H1 (cell line): Measurements from ENCODE around the gene P2RY8. TPM values are rescaled to one million over a fixed set of nuclear protein-coding genes. Genes with fewer than 3 reads are reported as not detected.
A peak's percentile ranks its signal among the peaks of the same experiment; 100 is the strongest.

Experiments used
- CTCF ChIA-PET: fragments of 300-600 bp; sonication (Branson Sonifier 250); formaldehyde crosslinking; loops from one replicate; lab custom pipeline; 2021; ENCODE audit not compliant: partially characterized antibody; lab: Charles Lee
- POLR2A ChIA-PET: fragments of 300-600 bp; sonication (Branson Sonifier 250); formaldehyde crosslinking; loops from one replicate; lab custom pipeline; 2021; ENCODE audit warnings: inconsistent platforms; ENCODE audit not compliant: partially characterized antibody; lab: Charles Lee
- DNase-seq, 2 experiments: peaks; one replicate each; pipeline versions ENCODE4 v3.0.0 to v3.0.0-alpha.2; 2010 to 2022; ENCODE audit warnings: low spot score in 2 of 2, low read depth in 1 of 2, mixed read lengths in 1 of 2
- FAIRE-seq: peaks from 2 replicates; lab custom pipeline; 2011; peaks lifted over from hg19 to GRCh38; lab: Jason Lieb, UNC
- H2AFZ ChIP-seq: 2 replicates; pipeline ENCODE4 v1.8.1; 2012; ENCODE audit warnings: low read length, inconsistent platforms
- H2AK5ac ChIP-seq: 2 replicates; pipeline ENCODE4 v1.6.1; 2013; ENCODE audit warnings: low read depth, low read length
- H2BK120ac ChIP-seq: replicated peaks from 2 replicates; pipeline ENCODE3; 2013; ENCODE audit warnings: low read depth, low read length, inconsistent platforms
- H2BK12ac ChIP-seq: 2 replicates; pipeline ENCODE4 v1.6.1; 2013; ENCODE audit warnings: low read depth, low read length
- H2BK15ac ChIP-seq: 2 replicates; pipeline ENCODE4 v1.6.1; 2013; ENCODE audit warnings: low read length
- H2BK20ac ChIP-seq: 2 replicates; pipeline ENCODE4 v1.6.1; 2013; ENCODE audit warnings: low read length
- H2BK5ac ChIP-seq: 2 replicates; pipeline ENCODE4 v1.6.1; 2013; ENCODE audit warnings: low read depth, low read length
- H3K14ac ChIP-seq: 2 replicates; pipeline ENCODE4 v1.6.1; 2013; ENCODE audit warnings: inconsistent platforms; ENCODE audit not compliant: insufficient read length
- H3K18ac ChIP-seq: 2 replicates; pipeline ENCODE4 v1.6.1; 2013; ENCODE audit warnings: low read length; ENCODE audit errors: extremely low read depth
- H3K23ac ChIP-seq: 2 replicates; pipeline ENCODE4 v1.6.1; 2013; ENCODE audit warnings: inconsistent platforms; ENCODE audit not compliant: insufficient read length
- H3K23me2 ChIP-seq: 2 replicates; pipeline ENCODE4 v1.6.1; 2013; ENCODE audit warnings: low read depth, low read length
- H3K27ac ChIP-seq: 2 replicates; pipeline ENCODE4 v1.6.1; 2011; ENCODE audit warnings: low read depth, low read length, inconsistent platforms
- H3K27me3 ChIP-seq, 4 experiments: replicated peaks in 1 of 4; 1 replicate in 1 of 4; 2 replicates in 3 of 4; pipeline versions ENCODE4 v1.6.1 to v1.8.1; 2011 to 2013; ENCODE audit warnings: low read length in 3 of 4, mild to moderate bottlenecking in 3 of 4, inconsistent platforms in 2 of 4, mixed read lengths in 2 of 4, moderate library complexity in 1 of 4; ENCODE audit not compliant: control insufficient read depth in 3 of 4, insufficient read depth in 3 of 4; ENCODE audit errors: extremely low read depth in 1 of 4
- H3K36me3 ChIP-seq, 4 experiments: 2 replicates each; pipeline versions ENCODE4 v1.6.1 to v1.8.1; 2011 to 2013; ENCODE audit warnings: mild to moderate bottlenecking in 4 of 4, low read length in 3 of 4, moderate library complexity in 2 of 4, control low read depth in 1 of 4, inconsistent platforms in 1 of 4; ENCODE audit not compliant: insufficient read depth in 4 of 4, control insufficient read depth in 2 of 4
- H3K4ac ChIP-seq: replicated peaks from 2 replicates; pipeline ENCODE3; 2013; ENCODE audit warnings: low read length, low read depth, mixed read lengths, inconsistent platforms; ENCODE audit not compliant: insufficient read length
- H3K4me1 ChIP-seq, 4 experiments: replicated peaks in 1 of 4; 1 replicate in 1 of 4; 2 replicates in 3 of 4; pipeline versions ENCODE4 v1.6.1 to v1.8.1; 2011 to 2013; ENCODE audit warnings: low read length in 3 of 4, inconsistent platforms in 2 of 4, mixed read lengths in 1 of 4; ENCODE audit not compliant: insufficient read depth in 4 of 4, control insufficient read depth in 3 of 4
- H3K4me2 ChIP-seq, 2 experiments: 2 replicates each; pipeline versions ENCODE4 v1.6.1 to v1.8.1; 2011 to 2013; ENCODE audit warnings: low read depth in 2 of 2, low read length in 2 of 2, control low read depth in 1 of 2, inconsistent platforms in 1 of 2, mild to moderate bottlenecking in 1 of 2; ENCODE audit not compliant: insufficient read depth in 1 of 2
- H3K4me3 ChIP-seq, 4 experiments: fragments of 200-600, 300-600 bp in 1 of 4; sonication (generic), shearing (Covaris generic), sonication (Bioruptor Twin) in 1 of 4; 2 replicates each; pipeline versions ENCODE4 v1.5.1 to v1.8.1; 2011 to 2016; ENCODE audit warnings: low read length in 4 of 4, low read depth in 3 of 4, control low read depth in 2 of 4, inconsistent platforms in 2 of 4, mild to moderate bottlenecking in 2 of 4, mixed read lengths in 1 of 4, moderate library complexity in 1 of 4; ENCODE audit not compliant: insufficient read depth in 2 of 4; ENCODE audit errors: extremely low read depth in 1 of 4
- H3K56ac ChIP-seq: replicated peaks from 2 replicates; pipeline ENCODE3; 2013; ENCODE audit warnings: low read depth, mild to moderate bottlenecking, mixed read lengths, low read length, inconsistent platforms; ENCODE audit not compliant: insufficient read length
- H3K79me1 ChIP-seq: 2 replicates; pipeline ENCODE4 v1.6.1; 2013; ENCODE audit warnings: low read depth, low read length, control low read depth
- H3K79me2 ChIP-seq, 2 experiments: 2 replicates each; pipeline versions ENCODE4 v1.6.1 to v1.8.1; 2012 to 2013; ENCODE audit warnings: low read length in 2 of 2, mild to moderate bottlenecking in 2 of 2, inconsistent platforms in 1 of 2; ENCODE audit not compliant: insufficient read depth in 2 of 2, control insufficient read depth in 1 of 2
- H3K9ac ChIP-seq, 4 experiments: replicated peaks in 1 of 4; 1 replicate in 1 of 4; 2 replicates in 3 of 4; pipeline versions ENCODE4 v1.6.1 to v1.8.1; 2011 to 2013; ENCODE audit warnings: low read depth in 3 of 4, low read length in 3 of 4, control low read depth in 2 of 4, mild to moderate bottlenecking in 2 of 4, moderate library complexity in 2 of 4, inconsistent platforms in 1 of 4; ENCODE audit errors: extremely low read depth in 1 of 4
- H3K9me3 ChIP-seq, 2 experiments: 2 replicates each; pipeline versions ENCODE4 v1.6.1 to v1.8.1; 2012 to 2013; ENCODE audit warnings: mild to moderate bottlenecking in 2 of 2, moderate library complexity in 2 of 2, control low read depth in 1 of 2, inconsistent platforms in 1 of 2, low read depth in 1 of 2, low read length in 1 of 2, mixed read lengths in 1 of 2; ENCODE audit not compliant: insufficient read depth in 2 of 2
- H4K20me1 ChIP-seq, 2 experiments: replicated peaks in 1 of 2; 2 replicates each; pipeline versions ENCODE3 to v1.8.1; 2011 to 2013; ENCODE audit warnings: inconsistent platforms in 2 of 2, low read length in 2 of 2, mild to moderate bottlenecking in 1 of 2; ENCODE audit not compliant: insufficient read depth in 2 of 2, control insufficient read depth in 1 of 2
- H4K5ac ChIP-seq: 2 replicates; pipeline ENCODE4 v1.6.1; 2013; ENCODE audit warnings: low read length, low read depth, mixed read lengths, inconsistent platforms; ENCODE audit not compliant: insufficient read length
- H4K8ac ChIP-seq: 2 replicates; pipeline ENCODE4 v1.8.0; 2013; ENCODE audit warnings: mild to moderate bottlenecking, moderate library complexity, low read length, inconsistent platforms; ENCODE audit not compliant: insufficient read depth; ENCODE audit errors: extremely low read depth
- H4K91ac ChIP-seq: replicated peaks from 2 replicates; pipeline ENCODE3; 2013; ENCODE audit warnings: low read length, mixed read lengths, inconsistent platforms; ENCODE audit not compliant: insufficient read length
- CBX8 ChIP-seq: fragments of 300-800, 300-1000 bp; sonication (generic); IDR thresholded peaks from 2 replicates; pipeline ENCODE4 v1.7.1; 2016; ENCODE audit warnings: low read depth, low read length, borderline replicate concordance
- EP300 ChIP-seq, 2 experiments: IDR thresholded peaks; 1 replicate in 1 of 2; 2 replicates in 1 of 2; pipeline ENCODE4 v1.6.1; 2011 to 2012; ENCODE audit warnings: low read depth in 2 of 2, low read length in 2 of 2, mild to moderate bottlenecking in 2 of 2, borderline replicate concordance in 1 of 2, inconsistent platforms in 1 of 2, moderate library complexity in 1 of 2
- KDM1A ChIP-seq: fragments of 200-600, 300-600 bp; sonication (generic); IDR thresholded peaks from 2 replicates; pipeline ENCODE4 v1.7.1; 2016; ENCODE audit warnings: mild to moderate bottlenecking, low read length, borderline replicate concordance
- MAFK ChIP-seq: IDR thresholded peaks from 2 replicates; pipeline ENCODE4 v1.6.1; 2012; ENCODE audit warnings: low read depth, mild to moderate bottlenecking, improper control_type of control experiment, low read length
- POU5F1 ChIP-seq: IDR thresholded peaks from 2 replicates; pipeline ENCODE4 v1.6.1; 2011; ENCODE audit warnings: low read depth, mild to moderate bottlenecking, low read length, moderate library complexity
- RFX5 ChIP-seq: IDR thresholded peaks from 2 replicates; pipeline ENCODE4 v1.6.1; 2011; ENCODE audit warnings: low read depth, low read length, improper control_type of control experiment, borderline replicate concordance
- RNF2 ChIP-seq: fragments of 200-900, 300-1000 bp; sonication (generic); IDR thresholded peaks from 2 replicates; pipeline ENCODE4 v1.7.1; 2016; ENCODE audit warnings: borderline replicate concordance, low read depth, mild to moderate bottlenecking, antibody characterized with exemption, low read length; ENCODE audit not compliant: poor library complexity, severe bottlenecking; ENCODE audit errors: missing control alignments
- SAP30 ChIP-seq: fragments of 300-600 bp; sonication (generic); IDR thresholded peaks from 2 replicates; pipeline ENCODE4 v1.7.1; 2012; ENCODE audit warnings: low read length, moderate library complexity, mild to moderate bottlenecking, inconsistent platforms; ENCODE audit not compliant: insufficient read depth, insufficient replicate concordance
- SP1 ChIP-seq: IDR thresholded peaks from 2 replicates; pipeline ENCODE4 v1.6.1; 2011; ENCODE audit warnings: low read depth, low read length
- TCF12 ChIP-seq: IDR thresholded peaks from 2 replicates; pipeline ENCODE4 v1.6.1; 2011; ENCODE audit warnings: low read depth, mild to moderate bottlenecking, low read length
- YY1 ChIP-seq: IDR thresholded peaks from 2 replicates; pipeline ENCODE4 v1.6.1; 2011; ENCODE audit warnings: low read depth, mild to moderate bottlenecking, low read length
- ZNF274 ChIP-seq: IDR thresholded peaks from 2 replicates; pipeline ENCODE4 v1.7.0; 2012; ENCODE audit warnings: low read length, borderline replicate concordance; ENCODE audit errors: extremely low read depth
- WGBS, 2 experiments: shearing (Covaris generic) in 1 of 2; methylation state at CpG; one replicate each; pipeline versions ENCODE4 v1.1.6 to v1.1.7; 2013 to 2015; ENCODE audit warnings: low lambda C conversion rate in 2 of 2, mixed read lengths in 2 of 2, inconsistent platforms in 1 of 2, low coverage in 1 of 2, missing lambda C conversion rate in 1 of 2; ENCODE audit not compliant: insufficient replicate concordance in 2 of 2, insufficient coverage in 1 of 2, insufficient read length in 1 of 2; ENCODE audit errors: extremely low coverage in 1 of 2, missing lambda C conversion rate in 1 of 2; 5-methylcytosine and 5-hydroxymethylcytosine counted together
- polyA plus RNA-seq, 7 experiments: library from polyadenylated mRNA; depleted of rRNA in 3 of 7; stranded (reverse) in 5 of 7; unstranded in 2 of 7; fragments of >200 nt in 5 of 7; fragments of 200-250 nt in 2 of 7; gene quantifications; 1 replicate in 5 of 7; 2 replicates in 1 of 7; 4 replicates in 1 of 7; pipeline versions ENCODE4 v1.2.1 to v1.2.3, GENCODE V29; 2011 to 2013; ENCODE audit warnings: missing spikeins in 2 of 7, mixed read lengths in 2 of 7
- total RNA-seq: library from RNA; stranded (reverse); fragmentation: NEBNext Ultra II Directional; extraction: Animal tissue kit (Norgen Biotek cat#: 25700); gene quantifications from 2 replicates; pipeline ENCODE4 v1.2.1, GENCODE V29; 2021
- TF ChIP-seq, protein P1 (sequence below): IDR thresholded peaks from 2 replicates; pipeline ENCODE4 v1.6.1; 2012; ENCODE audit warnings: inconsistent platforms

The P2RY8 gene
- total and polyA plus RNA-seq, 2 of the 8 experiments (the other 6 are each of a cell fraction or from before 2014, with no cell fraction given): 0.09 to 0.15 TPM

DNA sequence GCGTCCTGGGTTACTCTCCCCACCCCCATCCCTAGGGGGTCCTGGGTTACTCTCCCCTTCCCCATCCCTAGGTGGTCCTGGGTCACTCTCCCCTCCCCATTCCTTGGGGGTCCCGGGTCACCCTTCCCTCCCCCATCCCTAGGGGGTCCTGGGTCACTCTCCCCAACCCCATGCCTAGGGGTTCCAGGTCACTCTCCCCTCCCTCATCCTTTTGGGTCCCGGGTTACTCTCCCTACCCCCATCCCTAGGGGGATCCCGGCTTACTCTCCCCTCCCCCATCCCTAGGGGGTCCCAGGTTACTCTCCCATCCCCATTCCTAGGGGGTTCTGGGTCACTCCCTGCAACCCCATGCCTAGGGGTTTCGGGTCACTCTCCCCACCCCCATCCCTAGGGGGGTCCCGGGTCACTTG, 85.7 kb downstream of the P2RY8 start:
- POLR2A ChIA-PET: no interaction called here
- no peak overlapping the region for H2BK5ac ChIP-seq
- CTCF ChIA-PET: no interaction called here
- H4K20me1 ChIP-seq: peaks cover 0 to 5% of the 10 kb centered on the region in 2 experiments
- H3K79me1 ChIP-seq: peaks cover 29% of the 10 kb centered on the region
- peaks cover 47 to 60% of the 10 kb centered on the region in 2 experiments for H3K79me2 ChIP-seq
- peak overlapping the region in 3 of 4 experiments; percentile 88 to 100 (median 90); a peak in 6 of 8 replicates for H3K4me3 ChIP-seq
- H3K9me3 ChIP-seq: peaks cover 4 to 26% of the 10 kb centered on the region in 2 experiments; a peak in 3 of 4 replicates
- peak overlapping the region; percentile 4; the same call in 1 of the 2 replicates for H4K8ac ChIP-seq
- no peak overlapping the region for H3K23ac ChIP-seq
- H2AK5ac ChIP-seq: peak overlapping the region; percentile 53; the same call in 1 of the 2 replicates
- H3K56ac ChIP-seq: no peak overlapping the region
- no peak overlapping the region for H4K91ac ChIP-seq
- DNase-seq (no peak), FAIRE-seq (no peak)
- no peak overlapping the region for H2AFZ ChIP-seq
- H2BK12ac ChIP-seq: no peak overlapping the region
- H4K5ac ChIP-seq: no peak overlapping the region
- H3K36me3 ChIP-seq: peaks cover 4 to 23% (median 11%) of the 10 kb centered on the region in 4 experiments; a peak in 6 of 8 replicates
- no peak overlapping the region for H3K9ac ChIP-seq
- H3K4ac ChIP-seq: no peak overlapping the region
- H2BK20ac ChIP-seq: no peak overlapping the region
- H3K27ac ChIP-seq: no peak overlapping the region
- H3K23me2 ChIP-seq: peaks cover 13% of the 10 kb centered on the region; the same call in 1 of the 2 replicates
- H3K27me3 ChIP-seq: no peaks in the 10 kb centered on the region
- peaks cover 0 to 1% (median 0%) of the 10 kb centered on the region in 4 experiments; a peak in 2 of 7 replicates for H3K4me1 ChIP-seq
- no peak overlapping the region for H2BK15ac ChIP-seq
- peak overlapping the region; percentile 37 to 63 for H3K4me2 ChIP-seq
- H3K14ac ChIP-seq: no peak overlapping the region
- no peak overlapping the region for H2BK120ac ChIP-seq
- H3K18ac ChIP-seq: peak overlapping the region; percentile 32
- WGBS, 2 experiments: no CpG with 5 or more reads among the region's 6 CpGs
- TF ChIP-seq, protein P1, sequence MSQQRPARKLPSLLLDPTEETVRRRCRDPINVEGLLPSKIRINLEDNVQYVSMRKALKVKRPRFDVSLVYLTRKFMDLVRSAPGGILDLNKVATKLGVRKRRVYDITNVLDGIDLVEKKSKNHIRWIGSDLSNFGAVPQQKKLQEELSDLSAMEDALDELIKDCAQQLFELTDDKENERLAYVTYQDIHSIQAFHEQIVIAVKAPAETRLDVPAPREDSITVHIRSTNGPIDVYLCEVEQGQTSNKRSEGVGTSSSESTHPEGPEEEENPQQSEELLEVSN: no peak
- TF ChIP-seq RFX5: no peak
- TF ChIP-seq YY1: no peak
- no peak for TF ChIP-seq ZNF274
- TF ChIP-seq SAP30: no peak
- no peak for TF ChIP-seq RNF2
- TF ChIP-seq CBX8: no peak
- TF ChIP-seq KDM1A: no peak
- TF ChIP-seq SP1: no peak
- TF ChIP-seq POU5F1: no peak
- TF ChIP-seq EP300 (IDR thresholded peaks at IDR 0.05; ENCODE audit: borderline replicate concordance in 1 of 2, low read depth in 2 of 2, low read length in 2 of 2): no peak
- no peak for TF ChIP-seq MAFK
- no peak for TF ChIP-seq TCF12
